PC-3 (cell line): ENCODE data around the gene EDIL3. TPM values are rescaled to one million over a fixed set of nuclear protein-coding genes. Genes with fewer than 3 reads are reported as not detected.

Source experiments
- ATAC-seq: fragments of 200-7000 bp; cut with Tn5 transposase; 2 replicates; pipeline ENCODE4 v1.9.1; 2020; ENCODE audit warnings: mild to moderate bottlenecking, moderate library complexity
- BruUV-seq: library from RNA; stranded (reverse); fragments of 400-500 nt; replicated peaks from 2 replicates; lab custom pipeline; 2021; lab: Mats Ljungman, UMichigan
- CTCF ChIA-PET: fragments of 300-600 bp; sonication (Branson Sonifier 250); formaldehyde crosslinking; loops from one replicate; lab custom pipeline; 2022; ENCODE audit warnings: antibody characterized with exemption; lab: Charles Lee
- POLR2A ChIA-PET: fragments of 300-600 bp; sonication (Branson Sonifier 250); formaldehyde crosslinking; loops from one replicate; lab custom pipeline; 2022; ENCODE audit warnings: antibody characterized with exemption; ENCODE audit not compliant: unreplicated experiment; lab: Charles Lee
- DNase-seq: peaks from one replicate; pipeline ENCODE4 v3.0.0-alpha.2; 2015
- H2AFZ ChIP-seq: fragments of 300-600 bp; sonication (generic); 2 replicates; pipeline ENCODE4 v1.6.0; 2016; ENCODE audit warnings: antibody characterized with exemption, low read length
- H3F3A ChIP-seq: fragments of 300-600 bp; sonication (generic); one replicate; pipeline ENCODE4 v1.6.0; 2017; ENCODE audit warnings: antibody characterized with exemption, low read length, control low read depth, mild to moderate bottlenecking; ENCODE audit not compliant: unreplicated experiment
- H3K27ac ChIP-seq: fragments of 300-600 bp; sonication (generic); 2 replicates; pipeline ENCODE4 v1.5.1; 2016; ENCODE audit warnings: mild to moderate bottlenecking, low read length
- H3K27me3 ChIP-seq: fragments of 300-600 bp; sonication (generic); 2 replicates; pipeline ENCODE4 v1.6.1; 2016; ENCODE audit warnings: low read length, mixed read lengths
- H3K36me3 ChIP-seq: fragments of 300-600 bp; sonication (generic); 2 replicates; pipeline ENCODE4 v1.6.1; 2016; ENCODE audit warnings: low read depth, mixed run types, low read length, mixed read lengths
- H3K4me1 ChIP-seq: fragments of 300-600 bp; sonication (generic); 2 replicates; pipeline ENCODE4 v1.5.1; 2016; ENCODE audit warnings: low read length; ENCODE audit not compliant: insufficient read depth
- H3K4me2 ChIP-seq: fragments of 300-600 bp; sonication (generic); 2 replicates; pipeline ENCODE4 v1.6.0; 2016; ENCODE audit warnings: low read length
- H3K4me3 ChIP-seq: fragments of 300-600 bp; sonication (generic); 2 replicates; pipeline ENCODE4 v1.5.1; 2016; ENCODE audit warnings: mild to moderate bottlenecking, low read length, mixed read lengths
- H3K79me2 ChIP-seq: fragments of 300-600 bp; sonication (generic); 2 replicates; pipeline ENCODE4 v1.6.1; 2017; ENCODE audit warnings: low read length, mixed read lengths
- H3K9ac ChIP-seq: fragments of 300-600 bp; sonication (generic); 2 replicates; pipeline ENCODE4 v1.6.0; 2016; ENCODE audit warnings: mild to moderate bottlenecking, low read length
- H3K9me2 ChIP-seq: fragments of 300-600 bp; sonication (generic); replicated peaks from 2 replicates; pipeline ENCODE4 v1.6.1; 2016; ENCODE audit warnings: mixed run types, low read length, mixed read lengths
- H3K9me3 ChIP-seq: fragments of 300-600 bp; sonication (generic); 2 replicates; pipeline ENCODE4 v1.6.1; 2016; ENCODE audit warnings: low read length, mixed read lengths
- H4K20me1 ChIP-seq: fragments of 300-600 bp; sonication (generic); 2 replicates; pipeline ENCODE4 v1.6.1; 2016; ENCODE audit warnings: low read length, mixed read lengths
- CTCF ChIP-seq: fragments of 300-600 bp; sonication (generic); conservative IDR thresholded peaks from 2 replicates; pipeline ENCODE4 v1.5.1; 2017; ENCODE audit warnings: antibody characterized with exemption, low read depth, mild to moderate bottlenecking, low read length
- EZH2 ChIP-seq: fragments of 300-600 bp; sonication (generic); IDR thresholded peaks from one replicate; pipeline ENCODE4 v1.6.1; 2017; ENCODE audit warnings: antibody characterized with exemption, mild to moderate bottlenecking, low read length; ENCODE audit not compliant: unreplicated experiment
- EZH2phosphoT487 ChIP-seq: fragments of 300-600 bp; sonication (generic); IDR thresholded peaks from 2 replicates; pipeline ENCODE4 v1.6.1; 2018; ENCODE audit warnings: mild to moderate bottlenecking, antibody characterized with exemption, low read length, borderline replicate concordance
- intact Hi-C: fragments of 100-400 bp; cut with micrococcal nuclease; formaldehyde crosslinking; loops from 2 replicates; pipeline ENCODE4 v1.9.0; 2023
- total RNA-seq: library from RNA; depleted of rRNA; stranded (reverse); fragments of >200 nt; gene quantifications from 2 replicates; pipeline ENCODE4 v1.2.3, GENCODE V29; 2014

EDIL3 gene
- total RNA-seq, 1 experiment from 2014 or later: 13.8 TPM

- Histone ChIP-seq H3K27ac (peak overlapping the region; percentile 55), H3K9ac (no peak overlapping the region), H3K4me3 (peak overlapping the region; percentile 10; the same call in 1 of the 2 replicates), H2AFZ (no peak overlapping the region), H3K27me3 (no peaks in the 10 kb centered on the region), H3K4me2 (peak overlapping the region; percentile 53), H3F3A (no peaks in the 10 kb centered on the region), H3K9me3 (no peaks in the 10 kb centered on the region), H3K36me3 (no peaks in the 10 kb centered on the region), H4K20me1 (no peaks in the 10 kb centered on the region), H3K4me1 (peaks cover 62% of the 10 kb centered on the region), H3K9me2 (no peaks in the 10 kb centered on the region), H3K79me2 (no peaks in the 10 kb centered on the region)
- DNase-seq (peak; percentile 70), ATAC-seq (peak; percentile 70)
- CTCF ChIA-PET: interaction anchor here (0.7 kb wide), 1 partner anchor 247 kb away, joined by 3 read pairs; no protein-coding TSS in a partner anchor
- POLR2A ChIA-PET: interaction anchor here (0.6 kb wide), 1 partner anchor 160 kb away, joined by 4 read pairs; no protein-coding TSS in a partner anchor
- BruUV-seq: no TSS peak
- intact Hi-C loops: loop anchor here (2.0 to 5.0 kb wide), 4 partner anchors 117 to 526 kb away; partner anchors contain the start of genes EDIL3 and HAPLN1
- no peak for TF ChIP-seq EZH2phosphoT487
- no peak for TF ChIP-seq CTCF
- no peak for TF ChIP-seq EZH2
Measured at GRCh38 chr5:84248013-84248412, 136.7 kb downstream of the EDIL3 start.

- H3K9ac ChIP-seq: no peak overlapping the region
- intact Hi-C loops: no loop called here
- POLR2A ChIA-PET: no interaction called here
- no peaks in the 10 kb centered on the region for H3K27me3 ChIP-seq
- no TSS peak for BruUV-seq
- H3K9me3 ChIP-seq: no peaks in the 10 kb centered on the region
- no peaks in the 10 kb centered on the region for H3F3A ChIP-seq
- H3K27ac ChIP-seq: no peak overlapping the region
- no peaks in the 10 kb centered on the region for H3K9me2 ChIP-seq
- no peaks in the 10 kb centered on the region for H3K36me3 ChIP-seq
- ATAC-seq: peak; percentile 65
- no peaks in the 10 kb centered on the region for H4K20me1 ChIP-seq
- no peak for TF ChIP-seq CTCF
- TF ChIP-seq EZH2phosphoT487: no peak
- no peak for TF ChIP-seq EZH2
- no peaks in the 10 kb centered on the region for H3K79me2 ChIP-seq
- peaks cover 53% of the 10 kb centered on the region for H3K4me1 ChIP-seq
- CTCF ChIA-PET: no interaction called here
- peak; percentile 63 for DNase-seq
- H3K4me2 ChIP-seq: no peak overlapping the region
- H2AFZ ChIP-seq: no peak overlapping the region
- H3K4me3 ChIP-seq: no peak overlapping the region
Measured at GRCh38 chr5:84242286-84242685, 142.4 kb downstream of the EDIL3 start.

DNA sequence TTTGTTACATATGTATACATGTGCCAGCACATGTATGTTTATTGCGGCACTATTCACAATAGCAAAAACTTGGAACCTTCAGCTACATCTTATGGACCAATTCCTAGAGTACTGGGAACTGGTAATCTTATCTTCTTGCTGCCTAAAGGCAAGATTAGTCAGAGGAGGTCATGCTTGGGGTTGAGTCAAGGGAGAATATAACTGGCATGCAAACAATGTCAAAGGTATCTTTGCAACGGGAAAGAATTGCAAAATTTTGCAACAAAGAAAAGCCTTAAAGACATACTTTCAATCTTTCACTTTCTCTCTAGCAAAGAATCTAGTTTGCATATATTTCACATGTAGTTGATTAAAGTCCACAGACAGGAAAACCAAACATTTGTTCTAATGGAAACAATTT, 145.2 kb downstream of the EDIL3 start:
- Histone ChIP-seq H3K4me1 (peaks cover 40% of the 10 kb centered on the region), H3K36me3 (no peaks in the 10 kb centered on the region), H3F3A (no peaks in the 10 kb centered on the region), H3K9me3 (no peaks in the 10 kb centered on the region), H3K9ac (no peak overlapping the region), H2AFZ (no peak overlapping the region), H3K4me2 (peak overlapping the region; percentile 81), H3K4me3 (peak overlapping the region; percentile 32; the same call in 1 of the 2 replicates), H3K9me2 (no peaks in the 10 kb centered on the region), H3K27me3 (no peaks in the 10 kb centered on the region), H4K20me1 (no peaks in the 10 kb centered on the region), H3K79me2 (no peaks in the 10 kb centered on the region), H3K27ac (peak overlapping the region; percentile 33; the same call in 1 of the 2 replicates)
- intact Hi-C loops: loop anchor here (2.0 kb wide), 1 partner anchor 109 kb away; no protein-coding TSS in a partner anchor
- DNase-seq (peak; percentile 73), ATAC-seq (peak; percentile 80)
- no TSS peak for BruUV-seq
- TF ChIP-seq EZH2: no peak
- ChIA-PET POLR2A (no interaction called here), CTCF (no interaction called here)
